Neuronal stem cell (in vitro differentiated cells): ENCODE data around the gene UBASH3B.

ENCODE experiments used
- DNase-seq: peaks from one replicate; pipeline ENCODE4 v3.0.0-alpha.2; 2013; ENCODE audit warnings: low spot score
- H2AFZ ChIP-seq: one replicate; pipeline ENCODE4 v1.6.1; 2013; ENCODE audit warnings: mild to moderate bottlenecking, low read length, inconsistent platforms
- H2AK5ac ChIP-seq: 2 replicates; pipeline ENCODE4 v1.6.1; 2013; ENCODE audit warnings: low read depth, mild to moderate bottlenecking, inconsistent platforms, low read length, moderate library complexity, mixed read lengths
- H2BK120ac ChIP-seq: 2 replicates; pipeline ENCODE4 v1.6.1; 2013; ENCODE audit warnings: low read depth, mild to moderate bottlenecking, inconsistent platforms, low read length, moderate library complexity, mixed read lengths
- H2BK12ac ChIP-seq: one replicate; pipeline ENCODE4 v1.6.1; 2013; ENCODE audit warnings: low read length, inconsistent platforms
- H2BK15ac ChIP-seq: 2 replicates; pipeline ENCODE4 v1.6.1; 2013; ENCODE audit warnings: mild to moderate bottlenecking, low read length, inconsistent platforms, mixed read lengths
- H2BK5ac ChIP-seq: one replicate; pipeline ENCODE4 v1.6.1; 2013; ENCODE audit warnings: inconsistent platforms, mild to moderate bottlenecking, low read length, moderate library complexity
- H3K14ac ChIP-seq: one replicate; pipeline ENCODE4 v1.6.1; 2013; ENCODE audit warnings: low read length, inconsistent platforms
- H3K18ac ChIP-seq: 2 replicates; pipeline ENCODE4 v1.6.1; 2013; ENCODE audit warnings: low read length, inconsistent platforms
- H3K23ac ChIP-seq: 2 replicates; pipeline ENCODE4 v1.6.1; 2013; ENCODE audit warnings: low read depth, mild to moderate bottlenecking, mixed read lengths, low read length, inconsistent platforms; ENCODE audit not compliant: poor library complexity
- H3K27ac ChIP-seq: replicated peaks from 3 replicates; pipeline ENCODE4 v1.5.1; 2013; ENCODE audit warnings: low read length, inconsistent platforms
- H3K27me3 ChIP-seq, 3 experiments: 2 replicates each; pipeline ENCODE4 v1.6.1; 2013; ENCODE audit warnings: low read length in 3 of 3, mild to moderate bottlenecking in 2 of 3, inconsistent platforms in 1 of 3, low read depth in 1 of 3, mixed read lengths in 1 of 3, moderate library complexity in 1 of 3; ENCODE audit not compliant: control insufficient read depth in 3 of 3, insufficient read depth in 3 of 3
- H3K36me3 ChIP-seq, 2 donors: replicated peaks in 1 of 2; 2 replicates each; pipeline ENCODE4 v1.6.1; 2013; ENCODE audit warnings: low read length in 2 of 2; ENCODE audit not compliant: control insufficient read depth in 2 of 2, insufficient read depth in 2 of 2
- H3K4ac ChIP-seq: 2 replicates; pipeline ENCODE4 v1.6.1; 2013; ENCODE audit warnings: inconsistent platforms, mild to moderate bottlenecking, low read length, moderate library complexity
- H3K4me1 ChIP-seq, 2 donors: 1 replicate in 1 of 2; 2 replicates in 1 of 2; pipeline ENCODE4 v1.6.1; 2013; ENCODE audit warnings: low read length in 2 of 2, low read depth in 1 of 2; ENCODE audit not compliant: control insufficient read depth in 2 of 2, insufficient read depth in 1 of 2
- H3K4me2 ChIP-seq: one replicate; pipeline ENCODE4 v1.6.1; 2013; ENCODE audit warnings: mild to moderate bottlenecking, low read length, inconsistent platforms; ENCODE audit not compliant: insufficient read depth, poor library complexity, severe bottlenecking
- H3K4me3 ChIP-seq, 2 donors: 2 replicates each; pipeline ENCODE4 v1.5.1; 2013; ENCODE audit warnings: low read length in 2 of 2, mild to moderate bottlenecking in 2 of 2, inconsistent platforms in 1 of 2, moderate library complexity in 1 of 2
- H3K79me1 ChIP-seq: one replicate; pipeline ENCODE4 v1.6.1; 2013; ENCODE audit warnings: low read depth, mild to moderate bottlenecking, inconsistent platforms, low read length, moderate library complexity
- H3K9ac ChIP-seq: one replicate; pipeline ENCODE4 v1.6.1; 2013; ENCODE audit warnings: mild to moderate bottlenecking, low read depth, low read length, inconsistent platforms; ENCODE audit not compliant: poor library complexity
- H3K9me3 ChIP-seq, 2 donors: replicated peaks in 1 of 2; 2 replicates each; pipeline versions ENCODE3 to v1.6.1; 2013; ENCODE audit warnings: low read length in 2 of 2, mild to moderate bottlenecking in 2 of 2, inconsistent platforms in 1 of 2, low read depth in 1 of 2, mixed read lengths in 1 of 2, moderate library complexity in 1 of 2; ENCODE audit not compliant: control insufficient read depth in 2 of 2, insufficient read depth in 1 of 2
- H4K8ac ChIP-seq: one replicate; pipeline ENCODE4 v1.6.1; 2013; ENCODE audit warnings: low read depth, mild to moderate bottlenecking, inconsistent platforms, low read length, moderate library complexity
- H4K91ac ChIP-seq: one replicate; pipeline ENCODE4 v1.6.1; 2013; ENCODE audit warnings: low read length, low read depth, mild to moderate bottlenecking, inconsistent platforms; ENCODE audit not compliant: poor library complexity
- WGBS, 2 donors: extraction: QIAGEN DNeasy Blood & Tissue Kit; methylation state at CpG; one replicate each; pipeline ENCODE4 v1.1.7; 2013; ENCODE audit warnings: missing lambda C conversion rate in 2 of 2, mixed read lengths in 1 of 2; ENCODE audit not compliant: insufficient read length in 2 of 2, insufficient replicate concordance in 1 of 2; ENCODE audit errors: extremely low coverage in 2 of 2; 5-methylcytosine and 5-hydroxymethylcytosine counted together

The UBASH3B gene

DNA sequence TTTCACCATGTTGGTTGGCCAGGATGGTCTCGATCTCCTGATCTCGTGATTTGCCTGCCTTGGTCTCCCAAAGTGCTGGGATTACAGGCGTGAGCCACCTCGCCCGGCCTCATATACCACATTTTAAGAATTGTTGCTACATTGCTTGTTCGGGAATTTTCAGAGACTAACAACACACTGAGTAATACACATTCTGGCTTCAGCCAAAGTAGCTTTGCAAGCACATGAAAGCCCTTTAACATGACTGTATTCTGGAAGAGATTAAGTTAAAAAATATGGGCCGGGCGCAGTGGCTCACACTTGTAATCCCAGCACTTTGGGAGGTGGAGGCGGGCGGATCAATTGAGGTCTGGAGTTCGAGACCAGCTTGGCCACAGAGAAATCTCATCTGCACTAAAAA lies 197.7 kb downstream of the UBASH3B start:
- no peak overlapping the region for H3K9ac ChIP-seq
- no peak overlapping the region for H2BK12ac ChIP-seq
- H3K4me2 ChIP-seq = no peak overlapping the region
- H3K23ac ChIP-seq = no peak overlapping the region
- no peak overlapping the region for H3K27ac ChIP-seq
- H2BK5ac ChIP-seq = no peak overlapping the region
- WGBS, 2 donors = no CpG with 5 or more reads among the region's 11 CpGs
- H3K27me3 ChIP-seq = no peaks in the 10 kb centered on the region
- H3K14ac ChIP-seq = no peak overlapping the region
- H2BK15ac ChIP-seq = no peak overlapping the region
- H3K79me1 ChIP-seq = no peaks in the 10 kb centered on the region
- H3K18ac ChIP-seq = no peak overlapping the region
- H2AFZ ChIP-seq = no peak overlapping the region
- H3K9me3 ChIP-seq = no peaks in the 10 kb centered on the region
- no peak for DNase-seq
- no peak overlapping the region for H2BK120ac ChIP-seq
- H3K4me3 ChIP-seq = no peak overlapping the region
- no peaks in the 10 kb centered on the region for H3K36me3 ChIP-seq
- no peak overlapping the region for H3K4ac ChIP-seq
- H4K91ac ChIP-seq = no peak overlapping the region
- H3K4me1 ChIP-seq = peaks cover 5 to 10% of the 10 kb centered on the region in 2 donors
- H2AK5ac ChIP-seq = no peak overlapping the region
- H4K8ac ChIP-seq = no peak overlapping the region

DNA sequence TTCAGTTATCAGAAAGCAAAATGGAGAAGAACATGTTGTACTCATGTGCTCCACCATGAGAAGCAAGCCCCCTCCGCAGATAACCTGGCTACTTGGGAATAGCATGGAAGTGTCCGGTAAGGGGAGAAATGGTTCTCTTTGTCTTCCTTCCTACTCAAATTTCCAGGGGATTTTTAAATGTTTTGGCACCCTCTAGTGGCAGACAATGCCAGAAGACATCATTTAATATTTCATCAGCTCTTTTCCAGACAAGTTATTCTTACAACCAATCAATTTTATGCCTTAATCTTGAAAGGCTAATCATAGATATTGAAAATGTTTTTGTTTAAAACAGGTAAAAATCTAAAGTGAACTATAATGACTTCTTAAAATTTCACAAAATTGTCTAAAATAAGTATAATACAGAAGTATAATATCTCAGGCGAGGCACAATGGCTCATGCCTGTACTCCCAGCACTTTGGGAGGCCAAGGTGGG lies 198.5 kb downstream of the UBASH3B start:
- Histone ChIP-seq H3K4me2 (no peak overlapping the region), H3K36me3 (no peaks in the 10 kb centered on the region), H3K23ac (no peak overlapping the region), H2BK120ac (no peak overlapping the region), H2BK15ac (no peak overlapping the region), H3K4me3 (no peak overlapping the region), H2BK5ac (no peak overlapping the region), H2AK5ac (no peak overlapping the region), H3K4me1 (peaks cover 5 to 10% of the 10 kb centered on the region in 2 donors), H4K8ac (no peak overlapping the region), H3K9me3 (no peaks in the 10 kb centered on the region), H3K27me3 (no peaks in the 10 kb centered on the region), H3K18ac (no peak overlapping the region), H2BK12ac (no peak overlapping the region), H3K4ac (no peak overlapping the region), H3K79me1 (no peaks in the 10 kb centered on the region), H4K91ac (no peak overlapping the region), H2AFZ (peak overlapping the region; percentile 69), H3K9ac (no peak overlapping the region), H3K14ac (no peak overlapping the region), H3K27ac (no peak overlapping the region)
- peak; percentile 65 for DNase-seq
- no CpG with 5 or more reads among the region's 3 CpGs for WGBS, 2 donors

DNA sequence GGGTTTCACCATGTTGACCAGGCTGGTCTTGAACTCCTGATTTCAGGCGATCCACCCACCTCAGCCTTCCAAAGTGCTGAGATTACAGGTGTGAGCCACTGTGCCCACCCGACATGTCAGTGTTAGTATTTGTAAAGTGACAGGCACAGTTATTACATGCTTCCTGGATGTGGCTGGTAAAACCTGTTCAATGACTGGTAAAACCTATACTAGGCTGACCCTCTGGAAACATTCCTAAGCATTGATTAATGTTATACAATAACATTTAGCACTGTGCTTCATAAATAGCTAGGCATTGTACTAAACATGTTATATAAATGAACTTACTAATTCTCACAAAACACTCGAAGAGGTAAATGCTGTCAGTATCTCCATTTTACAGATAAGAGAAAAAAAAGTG lies 206.1 kb downstream of the UBASH3B start:
- Histone ChIP-seq H3K14ac (no peak overlapping the region), H2BK15ac (no peak overlapping the region), H3K9ac (no peak overlapping the region), H2AK5ac (no peak overlapping the region), H3K27ac (no peak overlapping the region), H3K79me1 (no peaks in the 10 kb centered on the region), H3K4ac (no peak overlapping the region), H3K18ac (no peak overlapping the region), H2BK5ac (no peak overlapping the region), H3K4me1 (no peaks in the 10 kb centered on the region), H3K27me3 (peaks cover 0 to 24% (median 0%) of the 10 kb centered on the region in 3 experiments), H3K23ac (no peak overlapping the region), H4K91ac (no peak overlapping the region), H3K4me3 (no peak overlapping the region), H3K9me3 (no peaks in the 10 kb centered on the region), H4K8ac (no peak overlapping the region), H3K4me2 (no peak overlapping the region), H2BK120ac (no peak overlapping the region), H3K36me3 (no peaks in the 10 kb centered on the region), H2AFZ (no peak overlapping the region), H2BK12ac (no peak overlapping the region)
- no CpG with 5 or more reads among the region's 3 CpGs for WGBS, 2 donors
- DNase-seq = no peak

DNA sequence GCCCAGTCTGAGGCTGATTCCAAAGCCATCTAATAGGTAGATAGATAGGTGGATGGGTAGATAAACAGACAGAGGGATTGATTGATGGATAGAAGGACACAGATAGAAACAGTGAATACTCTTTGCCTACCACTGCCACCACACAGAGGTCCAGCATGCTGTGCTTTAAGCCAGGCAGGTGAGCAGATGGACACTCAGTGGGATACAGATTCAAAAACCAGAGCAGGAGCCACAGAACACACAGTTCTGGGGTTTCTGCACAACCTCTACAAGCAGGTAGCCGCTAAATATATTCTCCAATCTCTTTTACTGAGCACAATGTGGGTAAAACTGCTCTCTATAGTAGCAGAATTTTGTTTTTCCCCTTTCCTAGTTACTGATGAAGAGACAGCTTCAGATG lies 206.6 kb downstream of the UBASH3B start:
- no peak overlapping the region for H3K4me3 ChIP-seq
- H3K27ac ChIP-seq = no peak overlapping the region
- no peaks in the 10 kb centered on the region for H3K36me3 ChIP-seq
- DNase-seq = no peak
- H3K4ac ChIP-seq = no peak overlapping the region
- no peaks in the 10 kb centered on the region for H3K79me1 ChIP-seq
- no peak overlapping the region for H3K14ac ChIP-seq
- no peak overlapping the region for H2BK120ac ChIP-seq
- H3K23ac ChIP-seq = no peak overlapping the region
- H2AFZ ChIP-seq = no peak overlapping the region
- no peaks in the 10 kb centered on the region for H3K4me1 ChIP-seq
- H4K8ac ChIP-seq = no peak overlapping the region
- H3K18ac ChIP-seq = no peak overlapping the region
- H2BK5ac ChIP-seq = no peak overlapping the region
- H3K9ac ChIP-seq = no peak overlapping the region
- H2AK5ac ChIP-seq = no peak overlapping the region
- no peaks in the 10 kb centered on the region for H3K9me3 ChIP-seq
- no peak overlapping the region for H2BK15ac ChIP-seq
- no peak overlapping the region for H2BK12ac ChIP-seq
- H4K91ac ChIP-seq = no peak overlapping the region
- peaks cover 0 to 24% (median 0%) of the 10 kb centered on the region in 3 experiments for H3K27me3 ChIP-seq
- H3K4me2 ChIP-seq = no peak overlapping the region
- no CpG with 5 or more reads among the region's 1 CpG for WGBS, 2 donors
